Uterus (tissue), 4 donors: ENCODE measurements around the gene SLC5A9. TPM values are rescaled to one million over a fixed set of nuclear protein-coding genes. Genes with fewer than 3 reads are reported as not detected.
"Not testable (repeated sequence)": the region's sequence is repeated elsewhere in the genome, so short reads cannot be mapped to it uniquely, and the experiment has no call there.

Experiments
- DNase-seq, 2 donors: peaks; one replicate each; pipeline ENCODE4 v3.0.0-alpha.2; 2019 to 2020
- H3K27ac ChIP-seq, 2 donors: fragments of 200-600 bp; sonication (generic); 1 replicate in 1 of 2; 2 replicates in 1 of 2; pipeline ENCODE4 v1.5.1; 2016 to 2018
- H3K27me3 ChIP-seq, 2 donors: fragments of 200-600 bp; sonication (generic); one replicate each; pipeline ENCODE4 v1.5.1; 2018 to 2019; ENCODE audit warnings: control low read depth in 1 of 2
- H3K36me3 ChIP-seq, 2 donors: fragments of 200-600 bp; sonication (generic); one replicate each; pipeline ENCODE4 v1.5.1; 2019; ENCODE audit warnings: control low read depth in 1 of 2
- H3K4me1 ChIP-seq, 2 donors: fragments of 200-600 bp; sonication (generic); one replicate each; pipeline ENCODE4 v1.5.1; 2018 to 2019; ENCODE audit warnings: control low read depth in 1 of 2
- H3K4me3 ChIP-seq, 2 donors: fragments of 200-600 bp; sonication (generic); 1 replicate in 1 of 2; 2 replicates in 1 of 2; pipeline ENCODE4 v1.5.1; 2018 to 2019; ENCODE audit warnings: mild to moderate bottlenecking in 1 of 2
- H3K9me3 ChIP-seq, 2 donors: fragments of 200-600 bp; sonication (generic); one replicate each; pipeline ENCODE4 v1.5.1; 2019; ENCODE audit warnings: control low read depth in 1 of 2
- CTCF ChIP-seq, 4 experiments: fragments of 200-600 bp in 2 of 4; fragments of 450-650 bp in 2 of 4; sonication (generic) in 2 of 4; IDR thresholded peaks; one replicate each; pipeline ENCODE4 v1.5.1; 2016 to 2019; ENCODE audit warnings: antibody characterized with exemption in 4 of 4, mild to moderate bottlenecking in 2 of 4, moderate library complexity in 1 of 4
- POLR2A ChIP-seq, 2 donors: fragments of 450-650 bp; IDR thresholded peaks; one replicate each; pipeline ENCODE4 v1.6.1; 2016; ENCODE audit warnings: antibody characterized with exemption in 2 of 2, mild to moderate bottlenecking in 1 of 2, moderate library complexity in 1 of 2
- intact Hi-C: fragments of 100-400 bp; cut with DNase I; formaldehyde crosslinking; loops from one replicate; pipeline ENCODE4 v1.15.1; 2023; ENCODE audit warnings: low total_unique reads
- total RNA-seq, 4 donors: library from RNA; depleted of rRNA in 3 of 4; stranded (reverse); fragments of >200 nt in 3 of 4; gene quantifications; one replicate each; pipeline versions ENCODE4 v1.1.0 to v1.2.4, GENCODE V29; 2014 to 2023
- donor health status: DM: yes; HTN: yes; CAD: no.

The SLC5A9 gene
- total RNA-seq, 4 donors from 2014 or later, result 0.21 to 0.82 TPM; not detected in 2

DNA sequence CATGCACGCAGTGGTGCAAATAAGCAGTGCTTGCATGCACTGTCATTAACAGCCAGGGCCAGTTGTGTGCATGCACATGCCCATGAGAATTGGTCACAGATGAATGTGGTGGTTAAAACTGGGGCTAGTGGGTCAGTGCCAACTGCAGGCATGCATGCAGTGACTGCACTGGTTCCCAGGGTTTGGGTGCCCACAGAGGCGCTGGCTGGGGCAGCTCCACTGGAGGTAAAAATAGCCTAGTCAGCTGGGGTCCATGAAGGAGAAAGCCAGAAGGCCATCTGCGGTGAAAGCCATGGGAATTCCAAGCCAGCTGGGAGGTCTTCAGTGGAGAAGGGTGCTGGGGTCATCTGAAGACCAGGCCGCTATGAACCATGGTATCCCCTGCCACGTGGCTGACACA is 70.2 kb downstream of the SLC5A9 start:
- Histone ChIP-seq H3K4me3 (no peak overlapping the region), H3K27ac (no peak overlapping the region), H3K36me3 (no peaks in the 10 kb centered on the region), H3K27me3 (no peaks in the 10 kb centered on the region), H3K4me1 (no peaks in the 10 kb centered on the region), H3K9me3 (no peaks in the 10 kb centered on the region)
- intact Hi-C loops, result no loop called here
- no peak for TF ChIP-seq POLR2A (IDR thresholded peaks at IDR 0.05)
- no peak for TF ChIP-seq CTCF (IDR thresholded peaks at IDR 0.05)
- no peak for DNase-seq

DNA sequence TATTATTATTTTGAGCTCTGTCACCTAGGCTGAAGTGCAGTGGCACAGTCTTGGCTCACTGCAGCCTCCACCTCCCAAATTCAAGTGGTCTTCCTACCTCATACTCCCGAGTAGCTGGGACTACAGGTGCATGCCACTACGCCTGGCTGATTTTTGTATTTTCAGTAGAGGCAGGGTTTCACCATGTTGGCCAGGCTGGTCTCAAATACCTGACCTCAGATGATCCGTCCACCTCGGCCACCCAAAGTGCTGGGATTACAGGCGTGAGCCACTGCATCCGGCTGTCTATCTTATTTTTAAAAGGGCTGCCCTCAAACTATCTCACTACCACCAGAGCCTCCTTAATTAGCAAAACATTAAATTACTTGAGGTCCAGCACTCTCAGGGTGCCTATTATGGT is 71.6 kb downstream of the SLC5A9 start:
- DNase-seq, H3K4me1 ChIP-seq, intact Hi-C loops, H3K27me3 ChIP-seq, H3K27ac ChIP-seq, H3K36me3 ChIP-seq, H3K9me3 ChIP-seq, H3K4me3 ChIP-seq: not testable (repeated sequence)

DNA sequence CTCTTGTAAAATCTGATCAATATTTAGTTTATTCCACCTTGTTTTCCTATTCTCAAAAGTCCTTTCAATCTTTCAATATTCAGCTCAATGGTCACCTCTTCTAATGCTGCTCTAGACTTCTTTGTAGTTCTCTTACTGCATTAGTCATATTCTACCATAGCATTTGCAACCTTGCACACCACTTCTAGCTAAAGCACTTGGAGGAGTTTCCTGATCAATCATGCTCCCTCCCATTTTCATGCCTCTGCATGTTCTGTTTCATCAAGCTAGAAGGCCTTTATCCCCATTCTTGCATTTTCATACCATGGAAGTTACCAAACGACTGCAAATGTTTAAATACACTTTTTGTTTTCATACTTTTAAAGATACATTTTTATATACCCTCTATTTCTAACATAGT is 72.1 kb downstream of the SLC5A9 start:
- no peak for DNase-seq
- Histone ChIP-seq H3K9me3 (no peaks in the 10 kb centered on the region), H3K27me3 (no peaks in the 10 kb centered on the region), H3K36me3 (no peaks in the 10 kb centered on the region), H3K4me3 (no peak overlapping the region), H3K27ac (no peak overlapping the region), H3K4me1 (no peaks in the 10 kb centered on the region)
- intact Hi-C loops, result no loop called here
- TF ChIP-seq POLR2A (IDR thresholded peaks at IDR 0.05), result no peak
- TF ChIP-seq CTCF (IDR thresholded peaks at IDR 0.05), result no peak

Other genes starting within 250 kb of the SLC5A9 start
- gene TRABD2B, start 225.3 kb upstream of the SLC5A9 start, total RNA-seq, result 1 to 10 TPM in 2 of 4 donors, under 1 TPM in 2; under 0.01 to 1.6 (median 1.0) TPM
- gene SPATA6, start 249.5 kb downstream of the SLC5A9 start, total RNA-seq, result 10 to 100 TPM; 27.4 to 94.5 (median 46.0) TPM